GM19043 (cell line): ENCODE measurements around the gene TM4SF4.
"Not testable (repeated sequence)": the region's sequence is repeated elsewhere in the genome, so short reads cannot be mapped to it uniquely, and the experiment has no call there.

Experiments
- ATAC-seq: cut with Tn5 transposase; IDR thresholded peaks from one replicate; pipeline ENCODE4 v1.9.1; 2021; ENCODE audit warnings: low read depth; ENCODE audit not compliant: unreplicated experiment

TM4SF4 gene

GRCh38 chr3:149474250-149474817 lies at the start of gene TM4SF4:
TSS of gene TM4SF4 (plus strand) at chr3:149474697. CDS start at chr3:149474878, 181 bp downstream.
- ATAC-seq = no peak

- no peak for ATAC-seq
These were observed 49.6 kb upstream of the TM4SF4 start for GRCh38 chr3:149424918-149425317.

GRCh38 chr3:149426325-149426724 lies 48.2 kb upstream of the TM4SF4 start:
- no peak for ATAC-seq

- no peak for ATAC-seq
These were observed 46.4 kb upstream of the TM4SF4 start for GRCh38 chr3:149428087-149428486.

GRCh38 chr3:149430216-149430615 lies 44.3 kb upstream of the TM4SF4 start:
- no peak for ATAC-seq

- ATAC-seq = no peak
These were observed 42.3 kb upstream of the TM4SF4 start for GRCh38 chr3:149432149-149432548.

GRCh38 chr3:149435996-149436885 lies 38.3 kb upstream of the TM4SF4 start:
- no peak for ATAC-seq

GRCh38 chr3:149437286-149437685 lies 37.2 kb upstream of the TM4SF4 start:
- no peak for ATAC-seq

- ATAC-seq = no peak
These were observed 36.8 kb upstream of the TM4SF4 start for GRCh38 chr3:149437710-149438109.

GRCh38 chr3:149438981-149439380 lies 35.5 kb upstream of the TM4SF4 start:
- no peak for ATAC-seq

GRCh38 chr3:149441642-149442041 lies 32.9 kb upstream of the TM4SF4 start:
- ATAC-seq = no peak

GRCh38 chr3:149442043-149442442 lies 32.5 kb upstream of the TM4SF4 start:
- ATAC-seq = no peak

GRCh38 chr3:149442851-149443544 lies 31.5 kb upstream of the TM4SF4 start:
- ATAC-seq = no peak

- ATAC-seq = no peak
These were observed 31.0 kb upstream of the TM4SF4 start for GRCh38 chr3:149443545-149443912.

- ATAC-seq = not testable (repeated sequence)
These were observed 29.6 kb upstream of the TM4SF4 start for GRCh38 chr3:149444867-149445266.

GRCh38 chr3:149448331-149448831 lies 26.1 kb upstream of the TM4SF4 start:
- ATAC-seq = no peak

GRCh38 chr3:149449182-149449581 lies 25.3 kb upstream of the TM4SF4 start:
- ATAC-seq = no peak

- ATAC-seq = no peak
These were observed 24.7 kb upstream of the TM4SF4 start for GRCh38 chr3:149449799-149450198.

GRCh38 chr3:149450281-149450680 lies 24.2 kb upstream of the TM4SF4 start:
- no peak for ATAC-seq

GRCh38 chr3:149452036-149452435 lies 22.5 kb upstream of the TM4SF4 start:
- no peak for ATAC-seq

GRCh38 chr3:149453140-149453805 lies 21.2 kb upstream of the TM4SF4 start:
- no peak for ATAC-seq
